Epithelial cell of prostate (primary cell): Measurements from ENCODE around the gene LGALSL.

Source experiments
- DNase-seq: peaks from one replicate; pipeline ENCODE4 v3.0.0-alpha.2; 2011; ENCODE audit warnings: low read depth, low spot score
- H3K27ac ChIP-seq: fragments of 450-650 bp; 2 replicates; pipeline ENCODE4 v1.5.1; 2017; ENCODE audit warnings: mild to moderate bottlenecking

LGALSL gene

GRCh38 chr2:64489081-64489751 lies 35.3 kb downstream of the LGALSL start:
- H3K27ac ChIP-seq = no peak overlapping the region
- no peak for DNase-seq

- H3K27ac ChIP-seq = no peak overlapping the region
- no peak for DNase-seq
Measured at GRCh38 chr2:64491426-64491825, 37.5 kb downstream of the LGALSL start.

GRCh38 chr2:64492272-64492671 lies 38.3 kb downstream of the LGALSL start:
- H3K27ac ChIP-seq = no peak overlapping the region

GRCh38 chr2:64492821-64493220 lies 38.9 kb downstream of the LGALSL start:
- H3K27ac ChIP-seq = no peak overlapping the region
- no peak for DNase-seq

More at GRCh38 chr2:64492272-64492671, 38.3 kb downstream of the LGALSL start:
- DNase-seq = no peak

GRCh38 chr2:64493788-64494187 lies 39.8 kb downstream of the LGALSL start:
- H3K27ac ChIP-seq = no peak overlapping the region
- DNase-seq = no peak

GRCh38 chr2:64498438-64498837 lies 44.5 kb downstream of the LGALSL start:
- no peak for DNase-seq

GRCh38 chr2:64500549-64500948 lies 46.6 kb downstream of the LGALSL start:
- DNase-seq = no peak
- no peak overlapping the region for H3K27ac ChIP-seq

More at GRCh38 chr2:64498438-64498837, 44.5 kb downstream of the LGALSL start:
- no peak overlapping the region for H3K27ac ChIP-seq

- no peak overlapping the region for H3K27ac ChIP-seq
- no peak for DNase-seq
Measured at GRCh38 chr2:64501946-64502345, 48.0 kb downstream of the LGALSL start.

- H3K27ac ChIP-seq = no peak overlapping the region
- no peak for DNase-seq
Measured at GRCh38 chr2:64502860-64503259, 48.9 kb downstream of the LGALSL start.

GRCh38 chr2:64504774-64505720 lies 51.1 kb downstream of the LGALSL start:
- H3K27ac ChIP-seq = no peak overlapping the region
- no peak for DNase-seq

GRCh38 chr2:64506686-64507085 lies 52.7 kb downstream of the LGALSL start:
- no peak for DNase-seq
- H3K27ac ChIP-seq = no peak overlapping the region
